B cell (primary cell): Measurements from ENCODE around the gene HS3ST3A1.

ENCODE experiments used
- EZH2 ChIP-seq: IDR thresholded peaks from 2 replicates; pipeline ENCODE4 v1.6.1; 2012; ENCODE audit warnings: borderline replicate concordance, low read depth, mild to moderate bottlenecking, moderate library complexity, low read length; ENCODE audit not compliant: insufficient read depth, poor library complexity, severe bottlenecking
- TF ChIP-seq, protein P1 (sequence below): fragments of 200-600 bp; IDR thresholded peaks from one replicate; pipeline ENCODE4 v1.8.0; 2022; ENCODE audit warnings: antibody characterized with exemption, mild to moderate bottlenecking

DNA sequence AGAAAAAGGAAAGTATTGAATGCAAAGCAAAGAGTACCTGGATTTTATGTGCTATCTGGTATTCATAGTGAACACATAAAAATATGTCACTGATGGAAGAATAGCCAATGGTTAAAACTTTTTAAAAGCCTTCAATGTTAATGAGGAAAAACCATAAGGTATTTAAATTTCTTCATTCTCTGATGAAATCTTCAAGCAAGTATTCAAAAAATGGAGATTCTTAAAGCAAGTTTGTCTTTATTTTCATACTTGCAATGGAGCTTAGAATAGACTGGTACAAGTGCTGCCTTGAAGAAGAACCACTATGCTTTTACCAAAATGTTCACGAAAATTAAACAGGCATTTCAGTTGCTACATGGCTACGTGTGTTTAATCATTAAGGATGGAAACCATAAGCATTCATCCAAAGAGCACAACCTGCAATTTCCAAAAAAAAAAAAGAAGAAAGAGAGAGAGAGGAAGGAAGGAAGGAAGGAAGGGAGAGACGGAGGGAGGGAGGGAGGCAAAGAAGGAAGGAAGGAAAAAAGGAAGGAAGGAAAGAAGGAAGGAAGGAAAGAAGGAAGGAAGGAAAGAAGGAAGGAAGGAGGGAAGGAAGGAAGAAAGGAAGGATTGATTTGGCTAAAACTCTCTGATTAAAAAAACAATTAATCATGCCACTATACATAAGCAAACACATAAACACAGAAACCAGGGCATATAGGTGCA is 17.6 kb downstream of the HS3ST3A1 start:
- no peak for TF ChIP-seq EZH2
- TF ChIP-seq, protein P1, sequence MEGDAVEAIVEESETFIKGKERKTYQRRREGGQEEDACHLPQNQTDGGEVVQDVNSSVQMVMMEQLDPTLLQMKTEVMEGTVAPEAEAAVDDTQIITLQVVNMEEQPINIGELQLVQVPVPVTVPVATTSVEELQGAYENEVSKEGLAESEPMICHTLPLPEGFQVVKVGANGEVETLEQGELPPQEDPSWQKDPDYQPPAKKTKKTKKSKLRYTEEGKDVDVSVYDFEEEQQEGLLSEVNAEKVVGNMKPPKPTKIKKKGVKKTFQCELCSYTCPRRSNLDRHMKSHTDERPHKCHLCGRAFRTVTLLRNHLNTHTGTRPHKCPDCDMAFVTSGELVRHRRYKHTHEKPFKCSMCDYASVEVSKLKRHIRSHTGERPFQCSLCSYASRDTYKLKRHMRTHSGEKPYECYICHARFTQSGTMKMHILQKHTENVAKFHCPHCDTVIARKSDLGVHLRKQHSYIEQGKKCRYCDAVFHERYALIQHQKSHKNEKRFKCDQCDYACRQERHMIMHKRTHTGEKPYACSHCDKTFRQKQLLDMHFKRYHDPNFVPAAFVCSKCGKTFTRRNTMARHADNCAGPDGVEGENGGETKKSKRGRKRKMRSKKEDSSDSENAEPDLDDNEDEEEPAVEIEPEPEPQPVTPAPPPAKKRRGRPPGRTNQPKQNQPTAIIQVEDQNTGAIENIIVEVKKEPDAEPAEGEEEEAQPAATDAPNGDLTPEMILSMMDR: no peak
